Testis (tissue), 3 donors: ENCODE measurements around the gene SLX4IP. TPM values are rescaled to one million over a fixed set of nuclear protein-coding genes. Genes with fewer than 3 reads are reported as not detected.

Source experiments
- DNase-seq: peaks from one replicate; pipeline ENCODE4 v3.0.0-alpha.2; 2019
- H3K27ac ChIP-seq, 2 donors: fragments of 200-600 bp; sonication (generic); one replicate each; pipeline ENCODE4 v1.5.1; 2019
- H3K27me3 ChIP-seq: fragments of 200-600 bp; sonication (generic); one replicate; pipeline ENCODE4 v1.5.1; 2019
- H3K36me3 ChIP-seq: fragments of 200-600 bp; sonication (generic); one replicate; pipeline ENCODE4 v1.5.1; 2017; ENCODE audit warnings: low read depth; ENCODE audit errors: missing control alignments
- H3K4me1 ChIP-seq: fragments of 200-600 bp; sonication (generic); one replicate; pipeline ENCODE4 v1.5.1; 2019
- H3K4me3 ChIP-seq, 2 donors: fragments of 200-600 bp; sonication (generic); one replicate each; pipeline ENCODE4 v1.5.1; 2017 to 2019
- H3K9me3 ChIP-seq: fragments of 200-600 bp; sonication (generic); one replicate; pipeline ENCODE4 v1.5.1; 2017
- POLR2A ChIP-seq: fragments of 450-650 bp; IDR thresholded peaks from one replicate; pipeline ENCODE4 v1.6.1; 2017; ENCODE audit warnings: antibody characterized with exemption, mild to moderate bottlenecking, moderate library complexity
- WGBS, 2 donors: methylation state at CpG; one replicate each; pipeline ENCODE4 v1.1.5; 2018; 5-methylcytosine and 5-hydroxymethylcytosine counted together
- intact Hi-C: fragments of 100-400 bp; cut with DNase I; formaldehyde crosslinking; loops from one replicate; pipeline ENCODE4 v1.15.1; 2023; ENCODE audit warnings: low total_unique reads
- polyA plus RNA-seq: library from polyadenylated mRNA; stranded (reverse); fragments of 350-450 nt; fragmentation: Illumina TruSeq; extraction: RNeasy Lipid Tissue Mini Kit (QIAGEN cat#74804); gene quantifications from one replicate; pipeline ENCODE4 v1.2.3, GENCODE V29; 2014; ENCODE audit warnings: low read depth, low replicate concordance; ENCODE audit not compliant: insufficient read depth
- total RNA-seq, 2 donors: library from RNA; depleted of rRNA; stranded (reverse); fragments of >200 nt; gene quantifications; one replicate each; pipeline ENCODE4 v1.2.3, GENCODE V29; 2016
- TF ChIP-seq, protein P1 (sequence below), 3 experiments: fragments of 450-650 bp in 2 of 3; fragments of 200-600 bp in 1 of 3; sonication (generic) in 1 of 3; IDR thresholded peaks; one replicate each; pipeline ENCODE4 v1.5.1; 2016 to 2019; ENCODE audit warnings: antibody characterized with exemption in 3 of 3, mild to moderate bottlenecking in 2 of 3, moderate library complexity in 1 of 3

SLX4IP gene
- total and polyA plus RNA-seq, 3 donors from 2014 or later = 3.8 to 10.8 (median 9.7) TPM

DNA sequence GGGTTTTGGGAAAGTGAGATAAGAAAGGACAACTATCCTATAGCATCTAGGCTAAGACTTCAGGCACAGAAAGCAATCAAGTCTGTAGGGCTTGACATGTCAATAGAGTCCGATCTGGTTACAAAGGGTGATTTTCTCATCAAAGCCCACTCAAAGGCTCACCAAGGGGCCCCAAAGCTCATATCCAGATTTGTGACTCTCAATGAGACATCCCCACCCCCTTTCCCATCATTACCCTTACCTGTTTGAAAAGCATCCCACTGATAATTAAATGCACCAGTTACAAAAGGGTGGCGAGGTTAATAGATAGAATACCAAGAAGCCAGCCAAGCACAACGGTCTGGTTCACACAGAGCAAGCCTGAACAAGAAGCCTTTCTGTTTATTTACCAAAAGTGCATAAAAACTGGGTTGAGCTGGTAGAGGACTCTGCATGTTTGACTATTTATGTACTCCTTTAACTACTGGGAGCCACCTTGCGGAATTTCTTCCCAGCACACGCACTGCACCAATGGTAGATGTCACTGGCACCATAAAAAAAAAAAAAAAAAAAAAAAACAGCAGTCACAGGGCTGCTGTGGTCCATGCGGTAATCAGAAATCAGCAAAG is 232.6 kb downstream of the SLX4IP start:
- DNase-seq = no peak
- intact Hi-C loops = no loop called here
- Histone ChIP-seq H3K36me3 (no peaks in the 10 kb centered on the region), H3K4me3 (no peak overlapping the region), H3K4me1 (peaks cover 30% of the 10 kb centered on the region), H3K9me3 (no peaks in the 10 kb centered on the region), H3K27ac (no peak overlapping the region), H3K27me3 (no peaks in the 10 kb centered on the region)
- no peak for TF ChIP-seq POLR2A
- TF ChIP-seq, protein P1, sequence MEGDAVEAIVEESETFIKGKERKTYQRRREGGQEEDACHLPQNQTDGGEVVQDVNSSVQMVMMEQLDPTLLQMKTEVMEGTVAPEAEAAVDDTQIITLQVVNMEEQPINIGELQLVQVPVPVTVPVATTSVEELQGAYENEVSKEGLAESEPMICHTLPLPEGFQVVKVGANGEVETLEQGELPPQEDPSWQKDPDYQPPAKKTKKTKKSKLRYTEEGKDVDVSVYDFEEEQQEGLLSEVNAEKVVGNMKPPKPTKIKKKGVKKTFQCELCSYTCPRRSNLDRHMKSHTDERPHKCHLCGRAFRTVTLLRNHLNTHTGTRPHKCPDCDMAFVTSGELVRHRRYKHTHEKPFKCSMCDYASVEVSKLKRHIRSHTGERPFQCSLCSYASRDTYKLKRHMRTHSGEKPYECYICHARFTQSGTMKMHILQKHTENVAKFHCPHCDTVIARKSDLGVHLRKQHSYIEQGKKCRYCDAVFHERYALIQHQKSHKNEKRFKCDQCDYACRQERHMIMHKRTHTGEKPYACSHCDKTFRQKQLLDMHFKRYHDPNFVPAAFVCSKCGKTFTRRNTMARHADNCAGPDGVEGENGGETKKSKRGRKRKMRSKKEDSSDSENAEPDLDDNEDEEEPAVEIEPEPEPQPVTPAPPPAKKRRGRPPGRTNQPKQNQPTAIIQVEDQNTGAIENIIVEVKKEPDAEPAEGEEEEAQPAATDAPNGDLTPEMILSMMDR (IDR thresholded peaks at IDR 0.05) = no peak
- 84 to 86% methylated on average over 6 of the region's 6 CpGs for WGBS, 2 donors

DNA sequence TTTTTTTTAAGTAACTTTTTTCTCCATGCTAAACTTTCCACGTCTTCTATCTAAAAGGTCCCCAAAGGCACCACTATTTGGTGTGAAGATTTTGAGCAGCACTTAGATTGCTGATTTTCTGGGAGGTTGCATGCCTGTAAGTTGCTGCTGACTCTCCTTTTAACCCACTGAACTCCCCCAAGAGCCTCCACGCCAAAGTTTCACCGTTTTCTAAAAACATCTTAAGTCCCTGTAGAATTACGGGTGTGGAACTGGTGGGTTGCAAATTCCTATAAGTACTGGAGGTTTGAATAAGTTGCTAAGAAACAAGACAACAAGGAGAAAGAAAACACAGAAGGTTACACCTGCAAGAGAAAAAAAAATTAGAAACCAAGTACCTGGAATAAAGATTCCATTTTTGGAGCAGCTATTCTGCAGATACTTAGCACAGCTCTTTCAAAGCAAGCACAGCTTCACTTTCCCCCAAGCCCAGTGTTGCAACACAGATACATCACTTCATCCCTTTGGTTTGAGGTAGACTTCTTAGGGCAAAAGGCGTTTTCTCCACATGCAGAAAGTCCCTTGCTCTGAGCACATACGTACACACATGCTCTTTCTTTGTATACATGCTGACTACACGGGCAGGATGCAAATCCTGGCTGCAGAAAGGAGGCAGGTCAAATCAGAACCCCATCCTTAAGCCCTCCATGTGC is 233.7 kb downstream of the SLX4IP start:
- Histone ChIP-seq H3K4me3 (no peak overlapping the region), H3K4me1 (peaks cover 27% of the 10 kb centered on the region), H3K9me3 (no peaks in the 10 kb centered on the region), H3K27ac (no peak overlapping the region), H3K36me3 (no peaks in the 10 kb centered on the region), H3K27me3 (no peaks in the 10 kb centered on the region)
- DNase-seq = no peak
- TF ChIP-seq POLR2A = no peak
- TF ChIP-seq, protein P1 (IDR thresholded peaks at IDR 0.05) = no peak
- WGBS, 2 donors = 72 to 73% methylated on average over 7 of the region's 7 CpGs
- intact Hi-C loops = no loop called here

- Histone ChIP-seq H3K4me3 (peak overlapping the region; percentile 86 to 89), H3K36me3 (no peaks in the 10 kb centered on the region), H3K27me3 (no peaks in the 10 kb centered on the region), H3K4me1 (peaks cover 18% of the 10 kb centered on the region), H3K9me3 (no peaks in the 10 kb centered on the region), H3K27ac (peak overlapping the region in 1 of 2 donors; percentile 98)
- DNase-seq = no peak
- intact Hi-C loops = no loop called here
- TF ChIP-seq, protein P1 (IDR thresholded peaks at IDR 0.05) = no peak
- no peak for TF ChIP-seq POLR2A
- WGBS, 2 donors = 42 to 51% methylated on average over 6 of the region's 6 CpGs
Observed at GRCh38 chr20:10669843-10670446, 234.8 kb downstream of the SLX4IP start.

DNA sequence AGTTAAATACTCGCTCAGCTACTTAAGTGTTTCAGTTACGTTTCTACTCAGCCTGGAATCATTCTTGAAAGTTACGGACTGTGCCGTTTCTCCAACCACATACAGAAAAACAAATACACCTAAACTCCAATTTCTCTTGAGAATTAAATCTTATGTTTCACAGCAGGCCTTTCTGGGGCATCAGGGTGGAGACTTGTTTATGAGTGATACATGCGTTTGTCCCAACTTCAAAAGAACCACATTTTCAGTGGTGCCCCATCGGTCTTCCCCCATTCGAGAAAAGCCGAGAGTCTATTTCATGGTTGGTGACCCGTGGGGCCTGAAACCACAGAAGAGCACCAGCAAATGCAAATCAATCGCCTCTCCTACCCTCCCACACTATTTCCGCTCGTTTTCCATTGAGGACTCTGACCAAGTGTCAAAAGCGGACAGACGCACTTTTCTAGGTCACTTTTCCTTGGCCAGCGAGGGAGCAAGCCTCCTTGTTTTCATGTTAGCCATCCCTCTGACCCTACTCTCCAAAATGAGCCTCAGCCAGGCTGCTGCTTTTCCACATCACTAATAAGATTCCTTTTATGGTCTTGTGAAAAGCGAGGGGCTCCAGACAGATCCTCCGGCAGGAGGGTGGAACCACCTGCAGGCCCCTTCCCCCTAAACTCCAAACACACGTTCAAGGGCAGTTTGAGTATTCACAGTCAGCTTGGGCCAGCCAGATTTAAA is 235.6 kb downstream of the SLX4IP start:
- Histone ChIP-seq H3K4me1 (peaks cover 16% of the 10 kb centered on the region), H3K27me3 (no peaks in the 10 kb centered on the region), H3K4me3 (peak overlapping the region; percentile 86 to 89), H3K27ac (peak overlapping the region; percentile 73 to 98), H3K36me3 (no peaks in the 10 kb centered on the region), H3K9me3 (no peaks in the 10 kb centered on the region)
- TF ChIP-seq, protein P1 (IDR thresholded peaks at IDR 0.05) = no peak
- TF ChIP-seq POLR2A = no peak
- WGBS, 2 donors = 17 to 31% methylated on average over 18 of the region's 18 CpGs
- no peak for DNase-seq
- intact Hi-C loops = no loop called here
